Non-pigmented ciliary epithelial cell (primary cell): ENCODE data around the gene AFAP1.

ENCODE experiments used
- DNase-seq: peaks from one replicate; pipeline ENCODE4 v3.0.0-alpha.2; 2010; ENCODE audit warnings: low read depth

The AFAP1 gene

DNA sequence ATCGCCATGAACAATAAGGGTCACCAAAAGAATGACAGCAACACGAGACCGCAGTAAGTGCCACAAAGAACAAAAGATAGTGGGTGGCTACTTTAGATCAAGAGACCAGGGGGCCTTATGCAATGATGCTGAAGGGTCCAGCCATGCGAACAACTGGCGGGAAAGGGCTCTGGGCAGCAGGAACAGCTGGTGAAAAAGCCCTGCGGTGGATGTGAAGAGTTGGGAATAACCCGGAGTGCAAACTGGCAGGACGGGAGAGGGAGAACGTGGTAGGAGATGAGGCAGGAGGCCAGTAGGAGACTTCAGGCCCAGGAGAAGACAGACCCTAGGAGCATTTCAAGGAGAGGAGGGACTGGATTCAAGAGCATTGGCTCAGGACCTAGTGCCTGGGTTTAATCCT is 120.2 kb downstream of the AFAP1 start:
- no peak for DNase-seq

DNA sequence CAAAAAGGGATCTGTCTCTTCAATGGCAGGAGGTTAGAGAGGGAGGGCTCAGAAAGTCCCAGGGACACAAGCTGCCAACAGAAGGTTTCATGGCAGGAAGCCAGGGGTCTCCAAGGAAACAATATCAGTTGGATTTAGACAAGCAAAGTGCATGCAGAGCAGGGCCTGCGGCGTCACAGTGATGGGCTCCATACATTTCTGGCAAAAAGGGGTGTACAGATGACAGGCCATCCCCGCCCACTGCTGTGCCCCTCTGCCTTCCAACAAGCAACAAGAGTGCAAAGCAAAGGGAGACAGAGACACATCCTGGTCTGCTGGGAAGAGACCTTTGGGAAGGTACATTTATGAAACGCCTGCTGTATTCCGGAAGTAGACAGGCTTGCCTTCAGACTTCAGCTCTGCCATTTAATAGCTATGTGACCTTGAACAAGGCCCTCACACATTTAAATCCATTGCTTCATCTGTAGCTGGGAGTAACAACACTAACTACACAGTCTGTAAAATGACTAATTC is 121.2 kb downstream of the AFAP1 start:
- no peak for DNase-seq

DNA sequence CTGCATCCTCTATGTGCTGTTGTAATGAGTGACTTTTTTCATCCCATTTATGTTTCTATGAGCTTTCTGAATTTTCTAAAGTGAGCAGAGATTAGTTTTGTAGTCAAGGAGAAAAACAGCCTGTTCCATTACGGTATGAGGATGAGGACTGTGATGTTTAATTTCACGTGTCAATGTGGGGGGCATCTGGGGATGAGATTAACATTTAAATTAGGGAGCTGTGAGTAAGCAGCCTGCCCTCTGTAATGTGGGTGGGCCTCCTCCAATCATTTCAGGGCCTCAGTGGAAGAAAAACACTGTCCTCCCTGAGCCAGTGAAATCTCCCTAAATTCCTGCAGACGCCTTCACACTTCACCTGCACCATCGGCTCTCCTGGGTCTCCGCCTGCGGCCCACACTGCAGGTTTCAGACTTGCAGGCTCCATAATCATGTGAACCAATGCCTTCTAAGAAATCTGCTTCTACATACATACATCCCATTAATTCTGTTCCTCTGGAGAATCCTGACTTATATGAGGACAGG is 121.7 kb downstream of the AFAP1 start:
- no peak for DNase-seq

DNA sequence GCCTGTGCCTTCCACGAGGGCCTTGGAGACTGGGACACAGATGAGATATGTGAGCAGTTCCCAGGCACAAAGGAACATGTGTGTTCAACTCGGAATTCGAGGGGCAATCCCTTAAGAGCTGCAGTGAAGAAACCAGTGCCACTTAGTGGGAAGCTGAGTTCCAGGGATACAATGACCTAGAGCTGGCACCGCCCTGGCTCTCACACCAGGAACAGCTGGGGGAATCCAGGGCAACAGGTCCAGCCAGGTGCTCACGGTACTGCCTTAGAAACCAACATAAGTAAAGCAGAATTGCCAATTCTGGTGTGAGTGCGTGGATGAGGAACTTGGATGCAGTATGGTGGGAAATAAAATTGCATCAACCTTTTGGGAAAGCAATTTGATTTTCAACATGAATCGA is 122.9 kb downstream of the AFAP1 start:
- no peak for DNase-seq

GRCh38 chr4:7815981-7816380 is 123.7 kb downstream of the AFAP1 start:
- no peak for DNase-seq

DNA sequence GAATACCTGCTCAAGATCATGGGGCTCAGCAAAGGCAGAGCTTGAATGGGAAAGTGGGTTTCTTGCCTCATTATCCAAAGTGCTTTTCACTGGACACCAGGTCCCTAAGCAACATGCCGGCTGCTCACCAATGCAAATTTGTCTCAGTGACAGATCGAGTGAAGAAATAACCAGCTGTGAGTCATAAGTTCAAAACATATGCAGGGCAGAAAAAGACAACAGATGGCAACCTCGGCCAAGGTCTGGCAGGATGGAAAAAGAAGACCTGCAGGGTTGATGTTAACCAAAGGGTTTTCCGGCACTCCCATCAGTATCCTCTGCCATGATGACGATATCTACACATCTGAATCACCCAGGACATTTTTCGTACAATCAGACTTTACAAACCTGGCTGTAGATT is 124.1 kb downstream of the AFAP1 start:
- DNase-seq = peak; percentile 66

DNA sequence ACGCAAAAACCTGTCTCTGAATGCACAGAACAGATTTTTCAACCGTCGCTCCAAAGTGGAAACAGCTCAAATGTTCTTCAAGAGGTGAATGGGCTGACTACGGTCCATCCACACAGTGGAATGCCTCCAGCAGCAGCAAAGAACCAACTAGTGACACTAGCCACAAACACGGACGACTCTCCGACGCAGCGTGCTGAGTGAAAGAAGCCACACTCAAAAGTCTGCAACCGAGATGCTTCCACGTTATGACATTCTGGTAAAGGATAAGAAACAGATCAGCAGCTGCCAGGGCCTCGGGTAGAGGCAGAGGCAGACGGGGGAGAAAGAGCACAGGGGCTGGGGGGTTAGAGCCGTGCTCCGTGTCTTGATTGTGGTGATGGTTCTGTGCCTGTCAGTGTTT is 125.2 kb downstream of the AFAP1 start:
- no peak for DNase-seq

GRCh38 chr4:7813674-7814073 is 126.0 kb downstream of the AFAP1 start:
- DNase-seq = peak; percentile 94

DNA sequence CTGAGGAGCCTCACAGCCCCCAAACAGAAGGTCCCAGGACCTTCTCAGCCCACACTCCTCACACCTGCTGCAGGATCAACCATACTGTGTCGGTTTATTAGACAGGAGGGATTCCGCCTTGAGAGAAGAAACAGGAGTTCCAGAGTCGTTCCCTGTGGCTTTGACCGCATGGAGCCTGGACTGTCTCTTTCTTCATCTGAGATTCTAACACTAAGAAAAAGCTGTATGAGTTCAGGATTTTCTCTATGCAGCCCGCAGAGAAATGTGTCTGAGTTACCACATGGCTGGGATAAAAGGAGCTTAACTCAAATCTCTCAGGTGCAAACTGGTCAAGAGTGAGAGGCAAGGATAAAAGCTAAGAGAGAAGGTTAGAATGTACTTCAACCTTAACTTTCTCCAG is 126.7 kb downstream of the AFAP1 start:
- DNase-seq = no peak

DNA sequence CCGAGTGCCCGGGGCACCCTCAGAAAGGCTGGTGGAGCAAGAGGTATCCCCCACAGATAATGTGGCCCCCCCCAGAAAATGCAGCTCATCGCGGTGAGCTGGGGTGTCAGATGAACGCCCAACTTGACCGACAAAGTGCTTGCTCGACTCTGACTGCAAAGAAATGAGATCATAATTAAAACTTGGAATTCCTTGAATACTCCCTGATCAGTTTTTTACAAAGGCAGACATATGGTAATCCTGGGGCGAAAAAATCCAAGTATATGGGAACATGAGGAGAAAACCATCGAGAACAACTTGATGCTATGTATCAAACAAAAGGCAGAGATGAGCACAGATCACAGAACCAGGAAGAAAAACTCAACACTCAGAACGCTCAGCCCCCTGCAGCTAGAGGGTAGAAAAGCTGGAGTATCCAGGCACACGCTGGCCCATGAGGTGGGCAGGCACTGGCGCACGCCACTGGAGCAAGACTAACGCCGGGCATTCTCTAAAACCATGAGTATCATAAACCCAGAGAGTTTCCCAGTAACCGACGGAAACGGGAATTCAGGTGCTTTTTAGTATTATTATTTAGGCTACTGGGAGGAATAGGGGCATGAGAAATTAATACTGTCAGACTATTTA is 127.3 kb downstream of the AFAP1 start:
- no peak for DNase-seq

DNA sequence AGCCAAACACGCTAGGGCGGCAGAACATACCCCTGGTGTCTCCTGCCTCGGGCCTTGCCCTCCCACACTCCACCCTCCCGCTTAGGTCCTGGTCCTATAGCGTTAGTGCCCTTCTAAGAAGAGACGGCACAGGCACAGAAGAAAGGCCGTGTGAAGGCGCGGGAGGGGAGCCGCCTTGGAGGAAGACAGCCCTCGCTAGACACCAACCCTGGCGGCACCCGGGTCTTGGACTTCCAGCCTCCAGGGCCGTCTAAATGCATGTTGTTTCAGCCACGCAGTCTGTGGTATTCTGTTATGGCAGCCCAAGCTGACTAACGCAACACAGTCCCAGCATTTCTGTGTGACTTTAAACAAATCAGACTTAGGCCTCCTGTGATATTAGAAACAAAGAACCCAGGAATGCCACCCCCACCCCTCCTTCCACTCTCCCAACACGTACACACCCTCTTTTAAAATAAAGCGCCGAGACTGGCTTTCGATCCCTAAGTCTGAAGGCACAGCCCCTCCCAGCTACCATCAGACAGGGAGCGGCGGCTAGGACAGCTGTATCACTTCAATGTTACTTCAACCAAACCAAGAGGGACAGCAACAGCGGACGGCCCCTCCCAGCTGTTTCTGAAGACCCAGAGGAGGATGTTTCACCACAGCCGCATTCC is 128.0 kb downstream of the AFAP1 start:
- DNase-seq = peak; percentile 68

DNA sequence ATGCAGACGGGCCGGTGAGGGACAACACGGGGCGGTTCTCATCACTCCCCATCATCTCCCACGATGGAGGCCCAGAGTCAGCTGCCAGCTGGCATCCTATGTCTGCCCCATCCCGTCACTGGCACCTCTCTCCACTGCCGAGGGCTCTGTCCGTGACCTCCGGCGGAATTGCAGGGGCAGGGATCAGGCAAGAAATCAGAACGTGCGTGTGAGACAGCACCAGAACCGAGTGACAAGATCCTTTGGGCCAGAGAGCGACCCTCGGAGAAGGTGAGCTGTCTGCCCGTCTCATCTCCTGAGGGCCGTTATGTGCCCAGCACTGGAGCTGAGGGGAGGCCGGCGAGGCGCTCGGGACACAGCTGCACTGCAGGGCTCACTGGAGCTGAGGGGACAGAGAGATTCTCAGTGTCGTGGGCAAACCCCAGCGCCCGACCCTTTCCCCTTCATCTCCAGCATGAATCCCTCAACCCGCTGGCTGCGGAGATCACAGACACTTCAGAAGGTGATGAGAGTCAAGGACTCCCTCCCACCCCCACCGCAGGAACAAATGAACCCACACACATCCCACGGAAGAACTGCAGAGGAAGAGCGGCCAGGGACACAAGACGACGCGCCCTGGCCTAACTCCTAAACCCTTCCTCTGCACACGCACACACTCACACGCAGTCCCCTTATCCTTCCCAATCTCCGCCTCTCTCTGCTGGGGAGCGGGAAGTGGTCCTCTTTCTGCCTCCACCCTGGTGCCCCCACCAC is 128.7 kb downstream of the AFAP1 start:
- DNase-seq = no peak

- DNase-seq = peak; percentile 68
Observed at GRCh38 chr4:7808752-7809151, 130.9 kb downstream of the AFAP1 start.

- no peak for DNase-seq
Observed at GRCh38 chr4:7808181-7808580, 131.5 kb downstream of the AFAP1 start.

- DNase-seq = no peak
Observed at GRCh38 chr4:7807351-7807921, 132.2 kb downstream of the AFAP1 start.

DNA sequence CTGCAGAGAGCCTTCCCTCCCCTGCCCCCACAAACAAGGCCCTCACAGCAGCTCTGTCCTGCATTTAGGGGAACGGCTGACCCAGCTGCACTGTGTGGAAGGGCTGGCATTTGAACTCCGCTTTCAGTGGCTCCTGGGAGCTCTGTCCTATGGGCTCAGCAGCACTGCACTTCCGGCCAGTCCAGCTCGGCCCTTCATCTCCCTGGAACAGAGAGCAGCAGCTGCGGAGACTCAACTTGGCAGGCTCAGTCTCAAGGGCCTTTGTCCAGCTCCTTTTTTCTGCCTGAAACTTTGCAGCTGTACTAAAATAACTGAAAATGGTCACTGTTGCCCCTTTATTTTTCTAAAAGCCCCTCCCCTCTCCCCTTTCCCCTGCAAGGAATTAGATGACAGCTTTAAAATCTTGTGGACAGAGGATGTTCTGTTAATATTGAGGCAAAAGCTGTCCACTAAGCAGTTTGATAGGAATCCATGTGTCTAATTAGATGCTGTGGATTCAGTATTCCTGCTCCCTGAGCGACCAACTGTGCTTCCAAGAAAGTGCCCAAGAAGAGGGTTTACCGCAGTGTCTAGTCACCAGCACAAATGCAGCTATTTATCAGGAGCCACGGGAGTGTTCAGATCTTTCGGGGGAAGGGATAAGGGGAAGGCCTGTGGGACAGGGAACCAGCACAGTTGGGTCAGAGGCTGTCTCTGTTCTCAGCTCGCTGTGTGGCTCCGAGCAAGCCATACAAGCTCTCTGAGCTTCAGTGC is 133.1 kb downstream of the AFAP1 start:
- DNase-seq = no peak

DNA sequence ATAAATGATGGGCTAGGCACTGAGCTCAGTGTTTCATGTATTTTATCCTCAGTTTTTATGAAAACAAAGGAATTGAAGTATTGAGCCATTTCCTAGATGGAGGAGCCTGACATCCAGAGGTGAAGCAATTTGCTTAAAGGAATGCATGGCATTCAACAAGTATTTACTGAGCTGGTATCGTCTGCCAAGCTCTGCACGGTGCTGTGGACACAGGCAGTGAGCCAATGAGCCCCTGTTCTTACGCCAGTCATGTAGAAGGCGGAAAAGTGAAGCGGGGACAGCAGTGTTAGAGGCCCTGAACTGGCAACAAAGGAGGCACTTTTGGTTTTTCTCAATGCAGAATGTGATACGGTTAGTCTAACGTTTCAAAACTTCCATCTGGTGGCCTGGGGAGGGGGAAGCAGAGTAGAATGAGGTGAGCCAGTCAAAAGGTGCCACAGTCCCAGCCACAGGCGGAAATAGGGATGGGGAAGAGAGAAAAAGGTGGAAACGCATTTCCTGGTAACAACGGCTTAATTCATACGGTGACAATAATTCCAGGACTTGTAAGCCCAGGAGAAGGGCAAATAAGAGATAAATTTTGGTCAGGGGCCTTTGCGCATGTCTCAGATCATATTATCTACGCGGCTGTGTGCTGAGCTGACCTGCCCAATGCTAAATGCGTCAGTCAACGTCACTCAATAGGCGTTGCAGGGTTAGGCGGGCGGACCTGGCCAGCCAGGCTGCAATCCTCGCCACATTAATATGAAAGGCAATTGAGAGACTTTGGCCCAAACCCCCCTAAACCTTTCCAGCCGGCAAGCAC is 133.9 kb downstream of the AFAP1 start:
- peak; percentile 78 for DNase-seq

GRCh38 chr4:7804756-7805385 is 134.8 kb downstream of the AFAP1 start:
- no peak for DNase-seq

- no peak for DNase-seq
Observed at GRCh38 chr4:7803992-7804755, 135.5 kb downstream of the AFAP1 start.

GRCh38 chr4:7803371-7803770 is 136.3 kb downstream of the AFAP1 start:
- DNase-seq = no peak
